AML-193 (cell line): ENCODE measurements around the gene ARHGEF4.
A peak's percentile ranks its signal among the peaks of the same experiment; 100 is the strongest.

Experiments used
- DNase-seq, 2 experiments: peaks; one replicate each; lab custom pipeline; 2025; lab: John Stamatoyannopoulos, UW

Gene ARHGEF4

GRCh38 chr2:131093006-131093695 lies 256.4 kb downstream of the ARHGEF4 start, which contains the start of gene FAM168B:
Gene FAM168B (minus strand): TSS chr2:131093460. CDS start chr2:131082646, 10,814 bp downstream.
- peak; percentile 76 to 79 for DNase-seq

- peak in 1 of 2 experiments; percentile 73 for DNase-seq
Measured at GRCh38 chr2:131093696-131094462, 257.2 kb downstream of the ARHGEF4 start.

- DNase-seq, result no peak
Measured at GRCh38 chr2:131094463-131095281, 258.0 kb downstream of the ARHGEF4 start.
